Activated CD4-positive, alpha-beta memory T cell treated with anti-CD3 and anti-CD28 coated beads for 36 hours (primary cell): ENCODE results near the gene ING5. TPM values are rescaled to one million over a fixed set of nuclear protein-coding genes. Genes with fewer than 3 reads are reported as not detected.

Source experiments
- CTCF ChIA-PET: fragments of 350-600 bp; sonication (Branson Sonifier 250); formaldehyde crosslinking; loops from one replicate; lab custom pipeline; 2021; ENCODE audit warnings: antibody characterized with exemption, inconsistent platforms; lab: Charles Lee
- POLR2A ChIA-PET: fragments of 350-600 bp; sonication (Branson Sonifier 250); formaldehyde crosslinking; loops from one replicate; lab custom pipeline; 2021; ENCODE audit warnings: antibody characterized with exemption; lab: Charles Lee
- DNase-seq: peaks from one replicate; pipeline ENCODE4 v3.0.0-alpha.2; 2020
- H3K27ac Mint-ChIP-seq: one replicate; pipeline ENCODE4 v1.8.0; 2021; ENCODE audit warnings: mixed read lengths
- H3K27me3 Mint-ChIP-seq: one replicate; pipeline ENCODE4 v1.8.0; 2021; ENCODE audit warnings: mixed read lengths
- H3K36me3 Mint-ChIP-seq: one replicate; pipeline ENCODE4 v1.8.0; 2021; ENCODE audit warnings: mixed read lengths
- H3K4me1 Mint-ChIP-seq: one replicate; pipeline ENCODE4 v1.8.0; 2021; ENCODE audit warnings: low read depth, mixed read lengths
- H3K4me3 Mint-ChIP-seq: one replicate; pipeline ENCODE4 v1.8.0; 2021; ENCODE audit warnings: mild to moderate bottlenecking, mixed read lengths
- H3K9me3 Mint-ChIP-seq: one replicate; pipeline ENCODE4 v1.8.0; 2021; ENCODE audit warnings: mixed read lengths
- intact Hi-C: fragments of 100-400 bp; cut with micrococcal nuclease; formaldehyde crosslinking; loops from one replicate; pipeline ENCODE4 v1.15.1; 2023
- total RNA-seq, 2 experiments: library from RNA; stranded (reverse); gene quantifications; one replicate each; pipeline ENCODE4 v1.2.3, GENCODE V29; 2021

Gene ING5
- total RNA-seq, 2 experiments from 2014 or later = 35.7 to 36.6 TPM

GRCh38 chr2:241744028-241744754 lies 42.4 kb downstream of the ING5 start:
- Mint-ChIP-seq H3K27ac (no peak overlapping the region), H3K36me3 (peaks cover 22% of the 10 kb centered on the region), H3K9me3 (no peaks in the 10 kb centered on the region), H3K4me1 (peaks cover 25% of the 10 kb centered on the region), H3K4me3 (no peak overlapping the region), H3K27me3 (no peaks in the 10 kb centered on the region)
- intact Hi-C loops = no loop called here
- ChIA-PET CTCF (no interaction called here), POLR2A (no interaction called here)
- no peak for DNase-seq

GRCh38 chr2:241745276-241745675 lies 43.4 kb downstream of the ING5 start:
- ChIA-PET CTCF (no interaction called here), POLR2A (no interaction called here)
- H3K4me3 Mint-ChIP-seq = no peak overlapping the region

DNA sequence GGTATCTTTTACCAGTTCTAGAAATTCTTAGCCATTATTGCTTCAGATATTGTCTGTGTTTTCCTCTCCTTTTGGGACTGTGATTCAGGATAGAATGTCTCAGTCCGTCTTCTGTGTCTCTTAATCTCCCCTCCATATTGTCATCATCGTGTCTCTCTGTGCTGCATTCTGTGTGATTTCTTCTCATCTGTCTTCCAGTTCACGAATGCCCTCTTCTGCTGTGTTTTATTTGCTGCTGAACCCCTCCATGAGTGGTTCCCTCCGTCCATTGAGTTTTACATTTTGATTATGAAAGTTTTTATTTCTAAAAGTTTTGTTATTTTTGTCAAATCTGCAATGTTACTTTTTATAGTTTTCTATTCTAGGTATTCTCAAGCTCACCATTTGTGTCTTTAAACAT lies 44.2 kb downstream of the ING5 start:
- intact Hi-C loops = no loop called here
- peaks cover 7% of the 10 kb centered on the region for H3K4me1 Mint-ChIP-seq
- H3K4me3 Mint-ChIP-seq = no peak overlapping the region
- peaks cover 27% of the 10 kb centered on the region for H3K36me3 Mint-ChIP-seq
- ChIA-PET POLR2A (no interaction called here), CTCF (no interaction called here)
- DNase-seq = no peak
- H3K27ac Mint-ChIP-seq = no peak overlapping the region
- no peaks in the 10 kb centered on the region for H3K27me3 Mint-ChIP-seq
- H3K9me3 Mint-ChIP-seq = no peaks in the 10 kb centered on the region

More at GRCh38 chr2:241745276-241745675, 43.4 kb downstream of the ING5 start:
- Mint-ChIP-seq H3K27me3 (no peaks in the 10 kb centered on the region), H3K4me1 (peaks cover 14% of the 10 kb centered on the region), H3K36me3 (peaks cover 27% of the 10 kb centered on the region), H3K27ac (no peak overlapping the region), H3K9me3 (no peaks in the 10 kb centered on the region)
- intact Hi-C loops = no loop called here
- no peak for DNase-seq

GRCh38 chr2:241748468-241749256 lies 46.8 kb downstream of the ING5 start:
- Mint-ChIP-seq H3K27ac (no peak overlapping the region), H3K4me3 (no peak overlapping the region), H3K9me3 (no peaks in the 10 kb centered on the region), H3K4me1 (no peaks in the 10 kb centered on the region), H3K36me3 (peaks cover 23% of the 10 kb centered on the region), H3K27me3 (no peaks in the 10 kb centered on the region)
- intact Hi-C loops = no loop called here
- POLR2A ChIA-PET = no interaction called here
- CTCF ChIA-PET = no interaction called here
- no peak for DNase-seq

- Mint-ChIP-seq H3K27ac (no peak overlapping the region), H3K9me3 (no peaks in the 10 kb centered on the region), H3K4me3 (no peak overlapping the region), H3K4me1 (no peaks in the 10 kb centered on the region), H3K27me3 (no peaks in the 10 kb centered on the region), H3K36me3 (peaks cover 23% of the 10 kb centered on the region)
- ChIA-PET CTCF (no interaction called here), POLR2A (no interaction called here)
- no peak for DNase-seq
- intact Hi-C loops = no loop called here
Observed at GRCh38 chr2:241750076-241750840, 48.4 kb downstream of the ING5 start.

DNA sequence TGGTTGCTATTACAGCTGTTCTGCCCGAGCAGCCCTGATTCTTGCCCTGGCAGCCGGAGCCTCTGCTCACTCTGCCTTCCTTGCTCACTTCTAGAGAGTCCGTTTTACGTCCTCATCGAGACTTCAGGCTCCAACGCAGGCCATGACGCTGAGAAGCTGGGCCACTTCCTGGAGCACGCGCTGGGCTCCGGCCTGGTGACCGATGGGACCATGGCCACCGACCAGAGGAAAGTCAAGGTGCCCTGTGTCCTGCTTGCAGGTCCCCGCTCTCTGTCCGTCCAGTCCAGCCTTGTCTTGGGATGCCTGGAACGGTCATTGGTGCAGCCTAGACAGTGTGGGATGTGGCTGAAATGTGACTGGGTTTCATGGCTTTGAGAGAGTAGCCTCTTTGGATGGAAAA lies 49.3 kb downstream of the ING5 start:
- ChIA-PET POLR2A (no interaction called here), CTCF (no interaction called here)
- DNase-seq = no peak
- Mint-ChIP-seq H3K9me3 (no peaks in the 10 kb centered on the region), H3K4me3 (no peak overlapping the region), H3K4me1 (no peaks in the 10 kb centered on the region), H3K27me3 (no peaks in the 10 kb centered on the region), H3K36me3 (peaks cover 15% of the 10 kb centered on the region), H3K27ac (no peak overlapping the region)
- intact Hi-C loops = no loop called here

DNA sequence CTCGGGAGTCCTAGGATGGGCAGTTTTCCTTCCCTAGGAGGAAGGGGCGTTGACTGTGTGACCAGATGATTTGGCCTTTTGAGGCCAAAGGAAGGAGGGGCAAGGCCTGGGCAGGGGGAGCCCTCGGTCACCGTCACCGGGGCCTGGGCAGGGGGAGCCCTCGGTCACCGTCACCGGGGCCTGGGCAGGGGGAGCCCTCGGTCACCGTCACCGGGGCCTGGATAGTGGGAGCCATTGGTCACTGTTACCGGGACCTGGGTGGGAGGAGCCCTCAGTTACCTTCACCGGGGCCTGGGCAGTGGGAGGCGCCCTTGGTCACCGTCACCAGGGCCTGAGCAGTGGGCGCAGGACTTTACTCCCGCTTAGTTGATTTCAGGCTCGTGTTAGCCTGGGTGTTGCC lies 49.9 kb downstream of the ING5 start:
- CTCF ChIA-PET = no interaction called here
- H3K36me3 Mint-ChIP-seq = peaks cover 15% of the 10 kb centered on the region

DNA sequence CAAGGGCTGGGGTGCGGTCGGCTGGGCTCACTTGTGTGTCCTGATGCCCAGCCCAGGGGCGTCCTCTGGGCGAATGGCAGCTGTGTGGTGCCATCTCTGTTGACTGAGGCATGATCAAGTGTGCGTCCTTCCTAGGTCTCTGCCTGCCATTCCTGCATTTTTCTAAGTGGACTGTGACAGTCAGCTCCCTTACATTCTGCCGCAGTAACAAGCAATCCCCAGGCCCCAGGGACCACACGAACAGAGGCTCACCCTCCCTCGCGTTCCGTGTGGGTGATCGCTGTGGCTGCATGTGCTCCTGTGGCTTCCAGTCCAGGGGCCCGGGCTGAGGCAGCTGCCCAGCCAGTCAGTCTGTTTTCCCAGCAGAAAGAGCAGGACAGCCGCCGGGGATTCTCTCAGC lies 50.4 kb downstream of the ING5 start:
- no peak for DNase-seq
- Mint-ChIP-seq H3K4me1 (no peaks in the 10 kb centered on the region), H3K27ac (no peak overlapping the region), H3K4me3 (no peak overlapping the region), H3K27me3 (no peaks in the 10 kb centered on the region), H3K9me3 (no peaks in the 10 kb centered on the region), H3K36me3 (peaks cover 14% of the 10 kb centered on the region)
- CTCF ChIA-PET = no interaction called here
- POLR2A ChIA-PET = no interaction called here
- intact Hi-C loops = no loop called here

More for the DNA sequence above, 49.9 kb downstream of the ING5 start:
- Mint-ChIP-seq H3K9me3 (no peaks in the 10 kb centered on the region), H3K27me3 (no peaks in the 10 kb centered on the region), H3K4me1 (no peaks in the 10 kb centered on the region), H3K27ac (no peak overlapping the region), H3K4me3 (no peak overlapping the region)
- POLR2A ChIA-PET = no interaction called here
- DNase-seq = no peak
- intact Hi-C loops = no loop called here

- Mint-ChIP-seq H3K9me3 (no peaks in the 10 kb centered on the region), H3K27ac (no peak overlapping the region), H3K4me3 (no peak overlapping the region), H3K4me1 (no peaks in the 10 kb centered on the region), H3K27me3 (no peaks in the 10 kb centered on the region), H3K36me3 (peaks cover 13% of the 10 kb centered on the region)
- ChIA-PET CTCF (no interaction called here), POLR2A (no interaction called here)
- DNase-seq = no peak
- intact Hi-C loops = no loop called here
Observed at GRCh38 chr2:241752689-241753276, 50.9 kb downstream of the ING5 start.

DNA sequence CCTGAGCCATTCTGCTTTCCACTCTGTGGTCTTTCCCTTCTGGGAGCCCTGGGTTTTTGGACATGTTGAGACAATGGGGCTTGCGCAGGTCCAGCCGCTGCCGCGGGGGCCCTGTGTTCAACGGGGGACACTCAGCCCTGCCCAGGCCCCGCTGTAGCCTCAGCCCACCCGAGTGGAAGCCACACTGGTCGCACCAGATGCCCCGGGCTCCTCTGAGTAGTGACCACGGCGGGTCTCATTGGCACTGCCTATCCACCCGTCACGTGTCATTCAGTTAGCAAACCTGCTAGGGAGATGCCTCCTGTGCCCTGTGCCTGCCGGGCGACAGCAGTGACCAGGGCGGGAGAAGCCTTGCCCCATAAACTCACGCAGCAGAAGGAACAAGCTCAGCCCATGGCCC lies 51.7 kb downstream of the ING5 start:
- Mint-ChIP-seq H3K27me3 (no peaks in the 10 kb centered on the region), H3K4me3 (no peak overlapping the region), H3K9me3 (no peaks in the 10 kb centered on the region), H3K36me3 (peaks cover 15% of the 10 kb centered on the region), H3K27ac (no peak overlapping the region), H3K4me1 (peaks cover 3% of the 10 kb centered on the region)
- intact Hi-C loops = no loop called here
- POLR2A ChIA-PET = no interaction called here
- CTCF ChIA-PET = no interaction called here
- no peak for DNase-seq

- H3K36me3 Mint-ChIP-seq = peaks cover 16% of the 10 kb centered on the region
- no peak overlapping the region for H3K27ac Mint-ChIP-seq
- intact Hi-C loops = no loop called here
- no peak overlapping the region for H3K4me3 Mint-ChIP-seq
- no peaks in the 10 kb centered on the region for H3K9me3 Mint-ChIP-seq
- ChIA-PET POLR2A (no interaction called here), CTCF (no interaction called here)
- peaks cover 6% of the 10 kb centered on the region for H3K4me1 Mint-ChIP-seq
- H3K27me3 Mint-ChIP-seq = no peaks in the 10 kb centered on the region
- DNase-seq = no peak
Observed at GRCh38 chr2:241754042-241754441, 52.2 kb downstream of the ING5 start.

- Mint-ChIP-seq H3K4me1 (peaks cover 13% of the 10 kb centered on the region), H3K36me3 (peaks cover 18% of the 10 kb centered on the region), H3K27ac (no peak overlapping the region), H3K9me3 (peaks cover 2% of the 10 kb centered on the region), H3K4me3 (no peak overlapping the region), H3K27me3 (no peaks in the 10 kb centered on the region)
- ChIA-PET POLR2A (no interaction called here), CTCF (no interaction called here)
- DNase-seq = no peak
- intact Hi-C loops = no loop called here
Observed at GRCh38 chr2:241755166-241755565, 53.3 kb downstream of the ING5 start.
